ENCODE data around the gene G6PD.
"Not testable (repeated sequence)": the region's sequence is repeated elsewhere in the genome, so short reads cannot be mapped to it uniquely, and the experiment has no call there.

- not testable (repeated sequence) for TF ChIP-seq CTCF (IDR thresholded peaks at IDR 0.05; ENCODE audit: insufficient read depth, low read length); POLR2AphosphoS5 (IDR thresholded peaks at IDR 0.05; ENCODE audit: low read depth)
Measured at GRCh38 chrX:154570361-154570760, 23.7 kb upstream of the G6PD start.

Data from HL-60 (cell line).